T-helper 17 cell (primary cell): ENCODE results near the gene ZNRF3. TPM values are rescaled to one million over a fixed set of nuclear protein-coding genes. Genes with fewer than 3 reads are reported as not detected.

Source experiments
- ATAC-seq: fragments of 150-1000 bp; cut with Tn5 transposase; 2 replicates; pipeline ENCODE4 v1.10.0; 2021; ENCODE audit warnings: mild to moderate bottlenecking, moderate library complexity
- DNase-seq, 3 donors: peaks; one replicate each; pipeline versions ENCODE4 v3.0.0 to v3.0.0-alpha.2; 2020 to 2021
- H3K9me3 ChIP-seq: one replicate; pipeline ENCODE4 v1.7.0; 2013; ENCODE audit warnings: low read length, mild to moderate bottlenecking; ENCODE audit not compliant: control insufficient read depth, poor library complexity, severe bottlenecking
- H3K27ac Mint-ChIP-seq: one replicate; pipeline ENCODE4 v1.8.0; 2022; ENCODE audit warnings: mild to moderate bottlenecking, moderate library complexity, mixed read lengths
- H3K27me3 Mint-ChIP-seq: one replicate; pipeline ENCODE4 v1.8.0; 2022; ENCODE audit warnings: mixed read lengths
- H3K36me3 Mint-ChIP-seq: one replicate; pipeline ENCODE4 v1.8.0; 2022; ENCODE audit warnings: low read depth, mixed read lengths
- H3K4me1 Mint-ChIP-seq: one replicate; pipeline ENCODE4 v1.8.0; 2022; ENCODE audit warnings: mild to moderate bottlenecking, mixed read lengths
- H3K4me3 Mint-ChIP-seq: one replicate; pipeline ENCODE4 v1.8.0; 2022; ENCODE audit warnings: mild to moderate bottlenecking, moderate library complexity, mixed read lengths
- total RNA-seq, 4 donors: library from RNA in 2 of 4; stranded (reverse) in 2 of 4; gene quantifications; one replicate each; pipeline ENCODE4 v1.2.3 and lab custom pipeline; 2022 to 2026

ZNRF3 gene
- total RNA-seq, 2 donors from 2014 or later, result 0.31 to 0.72 TPM

- no peak for ATAC-seq
- no peaks in the 10 kb centered on the region for H3K9me3 ChIP-seq
- H3K27me3 Mint-ChIP-seq, result peaks cover 16% of the 10 kb centered on the region
- no peaks in the 10 kb centered on the region for H3K4me1 Mint-ChIP-seq
- no peaks in the 10 kb centered on the region for H3K36me3 Mint-ChIP-seq
- no peak overlapping the region for H3K4me3 Mint-ChIP-seq
- H3K27ac Mint-ChIP-seq, result no peak overlapping the region
- DNase-seq, result no peak
Measured at GRCh38 chr22:28891156-28891733, 7.9 kb downstream of the ZNRF3 start.

- Mint-ChIP-seq H3K27ac (no peak overlapping the region), H3K27me3 (peaks cover 17% of the 10 kb centered on the region), H3K4me1 (peaks cover 5% of the 10 kb centered on the region), H3K4me3 (no peak overlapping the region), H3K36me3 (peaks cover 3% of the 10 kb centered on the region)
- ATAC-seq (no peak), DNase-seq (no peak)
- no peaks in the 10 kb centered on the region for H3K9me3 ChIP-seq
Measured at GRCh38 chr22:28892175-28892731, 8.9 kb downstream of the ZNRF3 start.

GRCh38 chr22:28893810-28894209 is 10.4 kb downstream of the ZNRF3 start:
- DNase-seq, result no peak
- no peaks in the 10 kb centered on the region for H3K9me3 ChIP-seq
- ATAC-seq, result no peak
- H3K27me3 Mint-ChIP-seq, result peaks cover 21% of the 10 kb centered on the region
- H3K36me3 Mint-ChIP-seq, result peaks cover 6% of the 10 kb centered on the region
- no peak overlapping the region for H3K27ac Mint-ChIP-seq
- H3K4me1 Mint-ChIP-seq, result peaks cover 7% of the 10 kb centered on the region
- H3K4me3 Mint-ChIP-seq, result no peak overlapping the region

GRCh38 chr22:28894334-28894733 is 11.0 kb downstream of the ZNRF3 start:
- H3K9me3 ChIP-seq, result no peaks in the 10 kb centered on the region
- ATAC-seq (no peak), DNase-seq (no peak)
- peaks cover 6% of the 10 kb centered on the region for H3K36me3 Mint-ChIP-seq
- peaks cover 21% of the 10 kb centered on the region for H3K27me3 Mint-ChIP-seq
- no peak overlapping the region for H3K4me3 Mint-ChIP-seq
- H3K4me1 Mint-ChIP-seq, result peaks cover 11% of the 10 kb centered on the region
- H3K27ac Mint-ChIP-seq, result no peak overlapping the region

- peaks cover 21% of the 10 kb centered on the region for H3K27me3 Mint-ChIP-seq
- H3K4me3 Mint-ChIP-seq, result no peak overlapping the region
- no peaks in the 10 kb centered on the region for H3K9me3 ChIP-seq
- DNase-seq (no peak), ATAC-seq (no peak)
- no peak overlapping the region for H3K27ac Mint-ChIP-seq
- peaks cover 6% of the 10 kb centered on the region for H3K36me3 Mint-ChIP-seq
- peaks cover 12% of the 10 kb centered on the region for H3K4me1 Mint-ChIP-seq
Measured at GRCh38 chr22:28894807-28895206, 11.4 kb downstream of the ZNRF3 start.

- H3K27ac Mint-ChIP-seq, result no peak overlapping the region
- H3K27me3 Mint-ChIP-seq, result peaks cover 21% of the 10 kb centered on the region
- H3K4me1 Mint-ChIP-seq, result peaks cover 12% of the 10 kb centered on the region
- H3K4me3 Mint-ChIP-seq, result no peak overlapping the region
- H3K36me3 Mint-ChIP-seq, result peaks cover 9% of the 10 kb centered on the region
- no peak for ATAC-seq
- no peak for DNase-seq
- no peaks in the 10 kb centered on the region for H3K9me3 ChIP-seq
Measured at GRCh38 chr22:28896611-28897010, 13.2 kb downstream of the ZNRF3 start.

GRCh38 chr22:28898233-28898629 is 14.9 kb downstream of the ZNRF3 start:
- H3K27me3 Mint-ChIP-seq, result peaks cover 13% of the 10 kb centered on the region
- peaks cover 12% of the 10 kb centered on the region for H3K4me1 Mint-ChIP-seq
- H3K27ac Mint-ChIP-seq, result peak overlapping the region; percentile 9
- ATAC-seq (no peak), DNase-seq (no peak)
- H3K36me3 Mint-ChIP-seq, result peaks cover 9% of the 10 kb centered on the region
- H3K9me3 ChIP-seq, result no peaks in the 10 kb centered on the region
- no peak overlapping the region for H3K4me3 Mint-ChIP-seq

GRCh38 chr22:28899199-28899853 is 16.0 kb downstream of the ZNRF3 start:
- H3K27ac Mint-ChIP-seq, result no peak overlapping the region

GRCh38 chr22:28900379-28900925 is 17.1 kb downstream of the ZNRF3 start:
- Mint-ChIP-seq H3K4me3 (no peak overlapping the region), H3K27me3 (peaks cover 20% of the 10 kb centered on the region), H3K36me3 (peaks cover 11% of the 10 kb centered on the region), H3K27ac (no peak overlapping the region), H3K4me1 (peaks cover 15% of the 10 kb centered on the region)
- no peaks in the 10 kb centered on the region for H3K9me3 ChIP-seq
- no peak for DNase-seq
- no peak for ATAC-seq

More at GRCh38 chr22:28899199-28899853, 16.0 kb downstream of the ZNRF3 start:
- Mint-ChIP-seq H3K4me3 (peak overlapping the region; percentile 64), H3K36me3 (peaks cover 9% of the 10 kb centered on the region), H3K4me1 (peaks cover 12% of the 10 kb centered on the region), H3K27me3 (peaks cover 15% of the 10 kb centered on the region)
- ATAC-seq (peak; percentile 86), DNase-seq (no peak)
- no peaks in the 10 kb centered on the region for H3K9me3 ChIP-seq

GRCh38 chr22:28902490-28902889 is 19.1 kb downstream of the ZNRF3 start:
- Mint-ChIP-seq H3K27me3 (peaks cover 12% of the 10 kb centered on the region), H3K4me3 (no peak overlapping the region), H3K27ac (no peak overlapping the region), H3K4me1 (peaks cover 10% of the 10 kb centered on the region), H3K36me3 (peaks cover 7% of the 10 kb centered on the region)
- no peaks in the 10 kb centered on the region for H3K9me3 ChIP-seq
- ATAC-seq, result no peak
- DNase-seq, result no peak

- no peaks in the 10 kb centered on the region for H3K9me3 ChIP-seq
- H3K4me3 Mint-ChIP-seq, result no peak overlapping the region
- peaks cover 7% of the 10 kb centered on the region for H3K27me3 Mint-ChIP-seq
- H3K27ac Mint-ChIP-seq, result no peak overlapping the region
- DNase-seq, result no peak
- no peak for ATAC-seq
- peaks cover 5% of the 10 kb centered on the region for H3K36me3 Mint-ChIP-seq
- H3K4me1 Mint-ChIP-seq, result peaks cover 8% of the 10 kb centered on the region
Measured at GRCh38 chr22:28903080-28903479, 19.7 kb downstream of the ZNRF3 start.

GRCh38 chr22:28903729-28904128 is 20.4 kb downstream of the ZNRF3 start:
- Mint-ChIP-seq H3K36me3 (peaks cover 5% of the 10 kb centered on the region), H3K27ac (no peak overlapping the region), H3K27me3 (peaks cover 7% of the 10 kb centered on the region), H3K4me3 (no peak overlapping the region), H3K4me1 (peaks cover 12% of the 10 kb centered on the region)
- DNase-seq, result no peak
- no peaks in the 10 kb centered on the region for H3K9me3 ChIP-seq
- ATAC-seq, result no peak

GRCh38 chr22:28904211-28904896 is 21.0 kb downstream of the ZNRF3 start:
- Mint-ChIP-seq H3K36me3 (peaks cover 5% of the 10 kb centered on the region), H3K4me3 (no peak overlapping the region), H3K4me1 (peaks cover 12% of the 10 kb centered on the region), H3K27ac (no peak overlapping the region), H3K27me3 (peaks cover 7% of the 10 kb centered on the region)
- DNase-seq (no peak), ATAC-seq (no peak)
- H3K9me3 ChIP-seq, result no peaks in the 10 kb centered on the region
